GM18519 (cell line): ENCODE results near the gene HCN2.
"Not testable (repeated sequence)": the region's sequence is repeated elsewhere in the genome, so short reads cannot be mapped to it uniquely, and the experiment has no call there.

Experiments
- ATAC-seq: cut with Tn5 transposase; IDR thresholded peaks from one replicate; pipeline ENCODE4 v1.9.1; 2021; ENCODE audit warnings: mild to moderate bottlenecking, moderate library complexity; ENCODE audit not compliant: unreplicated experiment, low FRiP score

Gene HCN2

GRCh38 chr19:584240-585001, 5.3 kb upstream of the HCN2 start:
- no peak for ATAC-seq

- ATAC-seq = not testable (repeated sequence)
Measured at GRCh38 chr19:585146-585545, 4.5 kb upstream of the HCN2 start.

GRCh38 chr19:585551-586110, 4.0 kb upstream of the HCN2 start:
- ATAC-seq = no peak

GRCh38 chr19:588093-588740, 1.5 kb upstream of the HCN2 start:
- no peak for ATAC-seq

GRCh38 chr19:588741-589692, 664 bp upstream of the HCN2 start:
- ATAC-seq = no peak

- no peak for ATAC-seq
Measured at GRCh38 chr19:590396-590745, 690 bp downstream of the HCN2 start.

GRCh38 chr19:590750-591098, 1.0 kb downstream of the HCN2 start:
- ATAC-seq = no peak

- ATAC-seq = no peak
Measured at GRCh38 chr19:591099-591958, 1.6 kb downstream of the HCN2 start.

GRCh38 chr19:592101-592500, 2.4 kb downstream of the HCN2 start:
- no peak for ATAC-seq

- ATAC-seq = no peak
Measured at GRCh38 chr19:593055-593454, 3.4 kb downstream of the HCN2 start.

GRCh38 chr19:593505-593904, 3.8 kb downstream of the HCN2 start:
- ATAC-seq = no peak

GRCh38 chr19:594265-594870, 4.7 kb downstream of the HCN2 start:
- ATAC-seq = no peak

- ATAC-seq = no peak
Measured at GRCh38 chr19:595326-596262, 5.9 kb downstream of the HCN2 start.

GRCh38 chr19:596263-596655, 6.6 kb downstream of the HCN2 start:
- no peak for ATAC-seq

GRCh38 chr19:597406-598315, 8.0 kb downstream of the HCN2 start:
- no peak for ATAC-seq

- ATAC-seq = no peak
Measured at GRCh38 chr19:601310-601709, 11.6 kb downstream of the HCN2 start.

- no peak for ATAC-seq
Measured at GRCh38 chr19:601790-602189, 12.1 kb downstream of the HCN2 start.
